Stimulated activated CD8-positive, alpha-beta memory T cell treated with anti-CD3 and anti-CD28 coated beads, Interleukin-2, amount 100 ng/mL, for 1 hour (primary cell): ENCODE data around the gene ITGA8.
"Not testable (repeated sequence)": the region's sequence is repeated elsewhere in the genome, so short reads cannot be mapped to it uniquely, and the experiment has no call there.

ENCODE experiments used
- DNase-seq, 2 donors: peaks; one replicate each; pipeline ENCODE4 v3.0.0-alpha.2; 2020; ENCODE audit warnings: low read depth in 2 of 2

The ITGA8 gene

GRCh38 chr10:15550950-15551349, 168.8 kb downstream of the ITGA8 start:
- DNase-seq, result no peak

GRCh38 chr10:15548331-15548730, 171.4 kb downstream of the ITGA8 start:
- no peak for DNase-seq

- no peak for DNase-seq
Measured at GRCh38 chr10:15546606-15547005, 173.1 kb downstream of the ITGA8 start.

- DNase-seq, result no peak
Measured at GRCh38 chr10:15545884-15546283, 173.8 kb downstream of the ITGA8 start.

DNA sequence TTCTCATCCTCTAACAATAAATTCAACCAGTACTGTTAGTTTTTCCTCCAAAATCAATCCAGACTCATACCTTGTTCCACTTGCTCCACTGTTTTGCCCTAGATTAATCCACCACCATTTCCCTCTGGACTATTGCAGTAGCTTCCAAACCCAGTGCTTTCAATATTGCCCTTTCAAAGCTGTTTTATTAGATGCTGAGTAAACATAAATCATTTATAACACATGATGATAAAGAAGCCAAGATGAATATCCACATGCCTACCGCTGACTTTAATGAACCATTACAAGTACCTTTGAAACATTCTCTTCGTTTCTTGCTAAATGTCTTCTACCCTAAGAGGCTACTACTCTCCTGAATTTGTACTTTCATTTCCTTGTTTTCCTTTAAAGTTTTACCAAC, 174.5 kb downstream of the ITGA8 start:
- no peak for DNase-seq

DNA sequence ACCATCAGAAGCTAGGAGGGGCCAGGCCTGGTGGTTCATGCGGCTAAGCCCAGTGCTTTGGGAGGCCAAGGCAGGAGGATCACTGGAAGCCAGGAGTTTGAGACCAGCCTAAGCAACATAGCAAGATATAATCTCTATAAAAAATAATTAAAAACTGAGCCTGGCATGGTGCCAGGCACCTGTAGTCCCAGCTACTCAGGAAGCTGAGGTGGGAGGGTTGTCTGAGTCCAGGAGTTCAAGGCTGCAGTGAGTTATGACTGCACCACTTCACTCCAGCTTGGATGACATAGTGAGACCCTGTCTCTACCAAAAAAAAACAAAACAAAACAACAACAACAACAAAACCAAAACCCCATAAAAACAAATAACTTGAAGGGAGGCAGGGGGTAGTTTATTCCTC, 175.7 kb downstream of the ITGA8 start:
- DNase-seq, result no peak

DNA sequence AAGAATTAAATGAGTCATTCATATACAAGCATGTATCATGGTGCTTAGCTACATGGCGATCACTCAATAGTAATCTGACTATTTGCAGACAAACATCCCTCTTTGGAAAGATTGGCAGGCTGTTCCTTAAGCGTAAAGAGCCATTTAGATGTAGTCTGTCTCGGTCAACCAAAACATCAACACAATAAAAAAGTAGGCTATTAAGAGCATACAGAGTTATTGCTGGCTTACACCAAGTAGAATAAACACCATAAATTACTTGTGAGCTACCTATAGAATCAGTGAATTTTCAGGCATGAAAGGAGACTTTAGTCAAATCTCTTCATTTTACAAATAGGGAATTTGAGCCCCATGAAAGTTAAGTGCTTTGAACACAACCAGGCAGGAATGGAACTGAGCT, 176.9 kb downstream of the ITGA8 start:
- no peak for DNase-seq

GRCh38 chr10:15541376-15541775, 178.3 kb downstream of the ITGA8 start:
- DNase-seq, result no peak

- DNase-seq, result no peak
Measured at GRCh38 chr10:15540727-15541126, 179.0 kb downstream of the ITGA8 start.

DNA sequence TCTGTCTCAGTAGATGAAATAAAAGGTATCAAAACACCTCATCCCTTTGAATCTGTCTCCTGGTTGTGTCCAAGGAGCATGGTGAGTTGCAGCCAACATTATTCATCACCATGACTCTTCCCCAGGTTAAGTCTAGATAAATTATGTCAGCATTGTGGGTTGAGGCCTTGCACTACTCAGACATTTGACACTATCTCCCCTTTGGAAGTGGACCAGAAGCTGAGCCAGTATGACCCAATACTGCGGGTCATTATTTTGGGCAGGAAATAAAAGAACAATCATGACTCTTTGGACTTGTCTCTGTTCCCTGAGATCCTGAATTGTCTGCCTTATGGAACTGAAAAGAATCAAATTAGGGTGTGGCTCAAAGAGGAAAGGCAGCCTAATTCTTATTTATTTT, 180.5 kb downstream of the ITGA8 start:
- DNase-seq, result no peak

GRCh38 chr10:15534928-15535538, 184.7 kb downstream of the ITGA8 start:
- DNase-seq, result not testable (repeated sequence)

GRCh38 chr10:15531927-15532722, 187.6 kb downstream of the ITGA8 start:
- DNase-seq, result no peak

DNA sequence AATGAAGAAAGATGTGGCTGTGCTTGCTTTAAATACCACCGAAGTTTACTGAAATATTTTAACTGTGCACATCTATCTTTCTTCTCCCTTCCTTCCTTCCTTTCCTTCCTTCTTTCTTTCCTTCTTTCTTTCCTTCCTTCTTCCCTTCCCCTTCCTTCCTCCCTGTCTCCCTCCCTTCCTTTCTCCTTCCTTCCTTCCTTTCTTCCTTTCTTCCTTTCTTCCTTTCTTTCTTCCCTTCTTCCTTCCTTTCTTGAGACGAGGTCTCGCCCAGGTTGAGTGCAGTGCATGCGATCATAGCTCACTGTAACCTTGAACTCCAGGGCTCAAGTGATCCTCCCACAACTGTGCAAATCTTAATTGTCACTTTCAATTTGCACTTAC, 190.9 kb downstream of the ITGA8 start:
- no peak for DNase-seq

GRCh38 chr10:15526754-15527153, 193.0 kb downstream of the ITGA8 start:
- no peak for DNase-seq

DNA sequence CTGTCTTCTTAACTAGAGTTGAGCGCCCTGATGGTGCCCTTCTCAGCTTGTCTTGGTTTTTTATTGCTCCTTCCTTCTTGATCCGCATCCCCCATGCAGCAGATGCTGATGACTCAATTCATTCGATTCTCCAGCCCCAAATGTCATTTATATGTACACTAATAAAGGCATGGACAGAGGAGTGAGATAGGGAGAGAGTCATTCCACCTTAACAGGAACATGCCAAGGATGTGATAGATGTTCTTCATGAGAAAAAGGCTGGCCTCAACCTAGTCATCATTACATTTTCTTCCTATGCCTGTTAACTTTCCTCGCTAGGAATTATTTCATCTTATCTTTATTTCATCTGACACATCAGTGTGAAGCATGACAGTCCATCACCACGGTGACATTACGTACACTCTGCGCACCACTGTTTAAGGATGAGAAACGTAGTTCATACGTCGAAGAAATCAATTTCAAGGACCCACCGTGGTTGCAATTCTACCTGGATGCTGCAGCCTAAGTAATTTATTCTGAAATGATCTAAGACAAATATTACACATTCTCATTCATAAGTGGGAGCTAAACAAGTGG, 198.3 kb downstream of the ITGA8 start:
- no peak for DNase-seq

- no peak for DNase-seq
Measured at GRCh38 chr10:15518250-15518649, 201.5 kb downstream of the ITGA8 start.

DNA sequence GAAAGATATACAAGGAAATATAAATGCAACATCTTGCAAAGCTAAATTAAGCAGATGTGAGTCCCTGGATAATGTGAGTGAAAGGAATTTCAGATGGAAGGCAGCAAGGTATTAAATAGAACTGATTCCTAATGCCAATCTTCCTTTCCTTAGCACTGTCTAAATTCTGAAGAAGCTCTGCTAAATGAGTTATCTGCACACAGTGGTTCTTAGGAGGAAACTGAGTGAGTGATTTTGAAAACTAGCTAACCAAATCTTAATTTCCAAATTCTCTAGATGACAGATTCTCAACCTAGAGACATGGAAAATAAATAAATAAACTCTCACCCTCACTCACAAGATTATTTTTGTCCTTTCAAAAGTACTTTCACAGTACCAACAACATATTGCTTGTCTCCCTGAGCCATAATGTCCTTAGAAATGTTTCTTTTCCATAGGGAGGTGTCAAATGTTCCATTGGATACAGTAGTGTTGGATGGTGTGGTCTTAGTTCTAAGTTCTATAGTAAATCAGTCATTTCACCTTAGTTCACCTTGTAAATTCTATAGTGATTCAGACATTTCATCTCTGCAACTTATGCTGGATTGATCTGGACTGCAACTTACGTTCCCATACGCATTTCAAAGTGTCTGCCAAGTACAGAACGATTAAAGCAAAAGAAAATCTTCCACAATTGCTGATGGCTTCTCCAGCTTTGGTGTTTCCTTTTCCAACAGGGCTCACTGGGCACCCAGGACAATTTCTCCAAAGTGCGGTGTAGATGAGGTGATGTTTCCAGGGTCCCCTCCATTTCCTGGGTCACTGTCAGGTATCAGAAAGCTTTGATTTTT, 203.3 kb downstream of the ITGA8 start:
- no peak for DNase-seq

DNA sequence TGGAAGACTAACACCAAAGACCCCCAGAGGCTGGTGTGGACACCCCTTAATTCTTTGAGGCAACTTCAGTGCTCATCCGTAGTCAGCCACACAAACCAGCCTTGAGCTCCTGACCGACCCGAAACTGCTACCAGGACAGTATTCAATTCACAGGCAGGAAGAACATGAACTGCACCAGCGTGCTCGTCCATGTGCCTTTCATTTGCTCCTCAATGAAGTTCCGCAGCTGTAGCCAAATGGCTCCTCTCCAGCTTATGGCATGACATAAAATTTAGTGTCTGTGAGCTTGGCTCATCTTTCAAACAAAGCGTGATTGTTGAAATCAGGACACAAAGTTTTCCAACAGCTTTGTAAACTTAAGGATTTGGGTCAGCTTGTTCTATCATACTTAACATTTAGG, 204.5 kb downstream of the ITGA8 start:
- DNase-seq, result no peak

DNA sequence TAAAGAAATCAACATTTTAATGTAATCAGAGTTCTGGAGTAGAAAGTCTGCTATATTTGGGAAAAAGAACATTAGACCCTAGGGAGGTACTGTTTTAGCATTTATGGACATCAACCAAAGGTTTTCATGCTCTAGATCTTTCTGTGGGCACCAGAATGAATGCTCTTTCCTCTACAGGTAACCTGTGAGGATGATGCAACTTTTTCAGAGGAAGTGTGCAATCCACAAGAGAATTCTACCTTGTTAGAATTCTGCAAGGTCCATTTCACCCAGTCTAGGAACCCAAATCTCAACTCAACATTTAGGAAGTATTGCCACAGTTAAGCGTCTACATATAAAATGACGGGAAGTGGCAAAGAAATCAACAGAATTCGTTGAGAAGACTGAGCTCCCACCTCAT, 208.8 kb downstream of the ITGA8 start:
- no peak for DNase-seq

GRCh38 chr10:15505329-15505728, 214.4 kb downstream of the ITGA8 start:
- no peak for DNase-seq

- no peak for DNase-seq
Measured at GRCh38 chr10:15504101-15504840, 215.5 kb downstream of the ITGA8 start.
